Neural cell (in vitro differentiated cells): ENCODE results near the gene TDRD3.

Experiments used
- CTCF ChIP-seq: fragments of 450-650 bp; IDR thresholded peaks from 2 replicates; pipeline ENCODE4 v1.5.1; 2014; ENCODE audit warnings: antibody characterized with exemption, mild to moderate bottlenecking, moderate library complexity; ENCODE audit not compliant: poor library complexity, severe bottlenecking
- EP300 ChIP-seq: fragments of 450-650 bp; conservative IDR thresholded peaks from 2 replicates; pipeline ENCODE4 v1.6.1; 2014; ENCODE audit warnings: antibody characterized with exemption, mild to moderate bottlenecking, moderate library complexity; ENCODE audit not compliant: poor library complexity, severe bottlenecking
- EZH2 ChIP-seq: fragments of 200-600, 300-800 bp; shearing (Covaris generic), sonication (generic); IDR thresholded peaks from 2 replicates; pipeline ENCODE4 v1.6.1; 2014; ENCODE audit warnings: antibody characterized with exemption, low read length, borderline replicate concordance, mild to moderate bottlenecking; ENCODE audit not compliant: insufficient read depth, poor library complexity, severe bottlenecking
- MXI1 ChIP-seq: fragments of 450-650 bp; conservative IDR thresholded peaks from 2 replicates; pipeline ENCODE4 v1.6.1; 2014; ENCODE audit warnings: antibody characterized with exemption, mild to moderate bottlenecking; ENCODE audit not compliant: poor library complexity, severe bottlenecking
- POLR2AphosphoS5 ChIP-seq: IDR thresholded peaks from 2 replicates; pipeline ENCODE4 v1.6.1; 2012
- RAD21 ChIP-seq: fragments of 450-650 bp; conservative IDR thresholded peaks from 2 replicates; pipeline ENCODE4 v1.6.1; 2014; ENCODE audit warnings: antibody characterized with exemption, mild to moderate bottlenecking, moderate library complexity
- REST ChIP-seq: IDR thresholded peaks from 2 replicates; pipeline ENCODE4 v1.6.1; 2012; ENCODE audit warnings: borderline replicate concordance
- SMC3 ChIP-seq: fragments of 450-650 bp; conservative IDR thresholded peaks from 2 replicates; pipeline ENCODE4 v1.6.1; 2014; ENCODE audit warnings: antibody characterized with exemption, mild to moderate bottlenecking, moderate library complexity; ENCODE audit not compliant: poor library complexity
- TAF1 ChIP-seq: IDR thresholded peaks from 2 replicates; pipeline ENCODE4 v1.6.1; 2012; ENCODE audit warnings: low read depth

- TF ChIP-seq CTCF (no peak), EP300 (no peak), EZH2 (no peak), TAF1 (no peak), MXI1 (no peak), POLR2AphosphoS5 (no peak), REST (no peak), RAD21 (no peak), SMC3 (no peak)
These were observed 226.1 kb downstream of the TDRD3 start for GRCh38 chr13:60623151-60623550.
